GM19023 (cell line): ENCODE results near the gene RPP14.
"Not testable (repeated sequence)": the region's sequence is repeated elsewhere in the genome, so short reads cannot be mapped to it uniquely, and the experiment has no call there.

Experiments used
- ATAC-seq: cut with Tn5 transposase; IDR thresholded peaks from one replicate; pipeline ENCODE4 v1.9.1; 2021; ENCODE audit warnings: mild to moderate bottlenecking, moderate library complexity; ENCODE audit not compliant: unreplicated experiment

The RPP14 gene

DNA sequence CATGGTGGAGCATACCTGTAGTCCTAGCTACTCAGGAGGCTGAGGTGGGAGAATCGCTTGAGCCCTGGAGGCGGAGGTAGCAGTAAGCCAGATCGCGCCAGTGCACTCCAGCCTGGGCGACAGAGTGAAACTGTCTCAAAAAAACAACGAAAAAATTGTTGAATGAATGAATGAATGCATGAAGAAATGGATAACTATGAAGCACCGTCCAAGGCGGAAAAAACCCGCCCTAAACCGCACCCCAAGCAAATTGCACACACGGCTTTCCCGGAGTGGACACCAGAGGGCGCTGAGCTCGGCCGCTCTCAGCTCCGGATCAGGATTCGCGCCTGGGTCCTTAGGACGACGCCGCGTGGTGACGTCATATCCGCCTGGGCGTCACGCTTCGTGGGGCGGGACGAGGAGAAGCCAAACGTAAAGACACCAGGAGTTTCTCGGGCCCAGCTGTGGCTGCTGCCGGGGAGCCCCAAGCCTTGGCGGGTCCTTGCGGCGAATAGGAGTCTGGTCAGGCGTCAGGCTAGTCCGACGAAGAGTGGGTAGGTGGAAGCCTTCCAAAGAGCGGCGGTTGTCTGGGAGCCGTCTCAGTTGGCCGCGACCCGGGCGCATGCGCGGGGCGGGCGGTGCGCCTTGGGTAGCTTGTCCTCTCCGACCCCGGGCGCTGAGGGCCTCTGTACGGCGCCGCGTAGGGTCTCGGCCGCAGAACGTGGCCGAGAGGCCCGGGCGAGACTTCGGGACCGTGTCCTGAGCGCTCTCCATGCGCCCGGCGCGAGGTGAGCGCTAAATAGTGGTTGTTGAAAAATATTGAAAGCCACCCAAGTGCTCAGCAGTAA lies at the start of gene RPP14, which contains the start of gene HTD2:
TSS of gene RPP14 (plus strand) at position 364 of the 830 bp plus-strand sequence. CDS start 4,085 bp downstream, outside the sequence.
TSS of gene HTD2 (plus strand) at position 639 of the 830 bp plus-strand sequence. CDS start 11,094 bp downstream, outside the sequence.
- ATAC-seq = peak; percentile 89

DNA sequence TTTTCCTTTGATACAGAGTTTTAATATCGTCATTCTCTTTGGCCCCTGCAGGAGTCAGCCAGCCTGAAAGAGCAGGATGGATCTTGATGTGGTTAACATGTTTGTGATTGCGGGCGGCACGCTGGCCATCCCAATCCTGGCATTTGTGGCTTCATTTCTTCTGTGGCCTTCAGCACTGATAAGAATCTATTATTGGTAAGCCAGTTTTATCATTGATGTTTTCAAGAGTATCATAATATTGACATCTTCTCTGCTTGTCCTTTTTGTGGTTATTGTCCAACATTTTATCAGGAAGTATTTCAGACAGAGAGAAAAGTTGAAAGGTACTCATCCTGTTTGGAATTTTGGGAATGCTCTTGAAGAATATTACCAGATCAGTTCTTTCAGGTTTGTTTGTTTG lies 49.5 kb upstream of the RPP14 start:
- no peak for ATAC-seq

DNA sequence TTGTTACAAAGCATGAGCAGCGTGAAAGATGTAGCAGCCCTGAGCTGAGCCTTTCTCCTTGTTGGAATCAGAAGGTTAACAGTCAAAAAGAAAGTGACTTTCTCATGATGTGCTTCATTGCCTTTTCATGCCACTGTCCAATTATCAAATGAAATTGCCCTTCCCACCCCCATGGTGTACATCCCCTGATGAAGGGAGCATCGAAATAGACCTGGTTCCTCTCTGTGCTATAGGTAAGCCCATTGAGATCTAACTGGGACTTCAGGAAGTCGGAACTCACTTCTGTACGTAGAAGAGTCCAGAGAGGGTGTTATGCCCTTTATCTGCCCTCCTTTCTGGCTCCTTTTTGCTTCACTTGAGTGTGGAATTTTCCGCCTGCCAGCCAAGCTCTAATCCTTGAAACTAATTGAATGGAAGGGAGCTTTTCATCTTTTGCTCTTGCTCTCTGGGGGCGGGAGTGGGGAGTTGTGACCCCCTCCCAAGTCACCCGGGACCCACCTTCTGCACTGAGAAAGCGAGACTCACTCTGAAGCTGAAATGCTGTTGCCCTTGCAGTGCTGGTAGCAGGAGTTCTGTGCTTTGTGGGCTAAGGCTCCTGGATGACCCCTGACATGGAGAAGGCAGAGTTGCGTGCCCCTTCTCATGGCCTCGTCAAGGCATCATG lies 47.5 kb upstream of the RPP14 start:
- no peak for ATAC-seq

DNA sequence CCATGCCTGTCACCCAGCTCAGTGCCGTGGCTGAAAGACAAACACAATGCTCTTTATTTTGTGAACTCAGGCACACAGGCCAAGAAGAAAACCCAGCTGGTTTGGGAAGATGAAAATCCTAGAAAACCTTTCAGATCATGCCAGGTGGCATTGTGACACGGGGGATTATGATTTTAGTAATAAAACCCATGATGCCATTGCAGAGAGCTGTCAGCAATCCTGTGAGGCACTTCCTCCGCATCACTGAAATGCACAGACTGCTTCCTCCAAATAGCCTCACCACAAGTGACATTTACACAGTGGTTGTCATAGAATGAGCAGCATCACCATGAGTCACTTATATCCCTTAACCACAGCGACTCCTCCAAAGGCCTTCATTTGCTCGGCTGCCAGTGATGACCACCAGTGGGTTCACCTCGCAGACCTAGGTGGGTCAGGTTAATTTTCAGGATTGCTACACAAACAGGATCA lies 45.7 kb upstream of the RPP14 start:
- ATAC-seq = no peak

- no peak for ATAC-seq
Measured at GRCh38 chr3:58260733-58261132, 45.3 kb upstream of the RPP14 start.

DNA sequence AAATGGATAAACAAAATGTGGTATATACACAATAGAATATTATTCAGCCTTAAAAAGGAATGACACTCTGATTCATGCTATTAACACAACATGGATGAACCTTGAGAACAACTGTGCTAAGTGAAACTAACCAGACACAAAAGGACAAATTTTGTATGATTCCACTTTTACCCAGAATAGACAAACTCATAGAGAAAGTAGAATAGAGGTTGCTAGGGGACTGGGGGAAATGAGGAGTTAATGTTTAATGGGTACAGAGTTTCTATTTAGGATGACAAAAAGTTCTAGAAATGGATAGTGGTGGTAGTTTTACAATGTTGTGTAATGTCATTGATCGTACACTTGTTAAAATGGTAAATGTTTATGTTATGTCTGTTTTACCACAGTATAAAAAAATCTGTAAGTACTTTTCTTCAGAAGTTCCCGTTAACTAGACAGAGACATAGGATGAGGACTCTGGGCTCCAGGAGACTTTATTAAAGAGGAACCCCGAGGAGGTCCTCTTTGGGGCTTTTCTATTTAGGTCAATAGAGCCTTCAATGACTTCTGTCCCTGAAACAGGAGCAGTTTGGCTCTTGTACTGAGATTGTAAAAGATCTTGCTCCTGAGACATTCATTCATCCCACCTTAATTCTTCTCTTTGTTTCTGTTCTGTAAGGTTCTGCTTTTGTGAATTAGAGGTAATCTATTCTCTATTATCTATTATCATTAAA lies 43.9 kb upstream of the RPP14 start:
- peak; percentile 71 for ATAC-seq

DNA sequence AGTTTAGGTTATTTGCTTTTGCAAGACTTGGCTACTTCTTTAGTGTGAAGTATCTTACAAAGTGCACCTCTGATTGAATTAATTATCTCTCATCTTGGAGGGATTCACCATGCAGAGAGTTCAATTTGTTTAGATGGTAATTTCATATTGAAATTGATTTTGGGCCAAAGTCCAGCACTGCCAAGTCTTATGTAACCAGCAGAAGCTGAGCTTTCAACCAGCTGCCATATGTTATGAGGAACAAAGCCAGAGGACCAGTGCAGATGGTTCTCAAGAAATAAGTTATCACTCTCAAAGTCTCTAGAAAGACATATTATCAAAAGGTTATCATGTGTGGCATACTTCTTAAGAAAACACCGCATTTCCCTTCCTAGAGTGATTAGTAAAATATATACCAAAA lies 39.5 kb upstream of the RPP14 start:
- no peak for ATAC-seq

GRCh38 chr3:58267543-58267942 lies 38.5 kb upstream of the RPP14 start:
- not testable (repeated sequence) for ATAC-seq

GRCh38 chr3:58269356-58269755 lies 36.7 kb upstream of the RPP14 start:
- no peak for ATAC-seq

DNA sequence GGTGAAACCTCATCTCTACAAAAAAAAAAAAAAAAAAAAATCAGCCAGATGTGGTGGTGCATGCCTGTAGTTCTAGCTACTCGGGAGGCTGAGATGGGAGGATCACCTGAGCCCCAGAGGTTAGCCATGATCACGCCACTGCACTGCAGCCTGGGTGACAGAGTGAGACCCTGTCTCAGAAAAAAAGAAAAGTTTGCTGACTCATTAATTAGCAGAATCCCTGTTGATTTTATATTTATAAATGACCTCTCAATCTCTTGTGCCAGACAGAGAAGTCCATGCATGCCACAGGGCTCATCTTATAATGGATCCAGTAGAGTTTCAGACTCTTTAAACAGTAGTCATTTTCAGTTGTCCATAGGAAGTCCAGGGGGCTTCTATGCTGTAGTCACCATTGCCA lies 35.6 kb upstream of the RPP14 start:
- ATAC-seq = no peak

DNA sequence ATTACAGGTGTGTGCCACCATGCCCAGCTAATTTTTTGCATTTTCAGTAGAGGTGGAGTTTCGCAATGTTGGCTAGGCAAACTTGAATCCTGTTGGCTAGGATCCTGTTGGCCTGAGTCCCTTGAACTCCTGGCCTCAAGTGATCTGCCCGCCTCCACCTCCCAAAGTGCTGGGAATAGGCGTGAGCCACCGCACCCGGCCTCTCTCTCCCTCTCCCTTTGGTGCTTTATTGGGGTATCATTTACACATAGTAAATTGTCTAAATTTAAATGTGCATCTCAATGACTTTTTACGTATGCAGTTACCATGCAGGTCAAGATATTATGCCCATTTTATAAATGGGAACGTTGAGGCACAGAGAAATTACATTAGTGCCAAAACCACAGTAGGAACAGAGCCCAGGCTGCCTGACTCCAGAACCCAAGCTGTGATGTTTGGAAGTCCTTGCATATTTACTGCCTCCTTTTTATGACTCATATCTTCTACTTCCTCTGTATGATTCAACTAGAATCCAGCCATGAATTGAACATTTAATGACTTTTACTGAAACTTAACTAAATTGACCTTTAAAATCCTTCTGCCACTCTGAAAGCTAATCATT lies 34.0 kb upstream of the RPP14 start:
- no peak for ATAC-seq

- ATAC-seq = no peak
Measured at GRCh38 chr3:58272891-58273290, 33.2 kb upstream of the RPP14 start.

DNA sequence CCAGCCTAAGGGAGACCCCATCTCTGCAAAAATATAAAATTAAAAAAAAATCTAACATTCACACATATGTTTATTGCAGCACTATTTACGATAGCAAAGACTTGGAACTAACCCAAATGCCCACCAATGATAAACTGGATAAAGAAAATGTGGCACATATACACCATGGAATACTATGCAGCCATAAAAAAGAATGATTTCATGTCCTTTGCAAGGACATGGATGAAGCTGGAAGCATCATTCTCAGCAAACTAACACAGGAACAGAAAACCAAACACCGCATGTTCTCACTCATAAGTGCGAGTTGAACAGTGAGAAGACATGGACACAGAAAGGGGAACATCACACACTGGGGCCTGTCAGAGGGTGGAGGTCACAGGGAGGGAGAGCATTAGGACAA lies 32.7 kb upstream of the RPP14 start:
- not testable (repeated sequence) for ATAC-seq

- ATAC-seq = no peak
Measured at GRCh38 chr3:58274027-58274614, 31.9 kb upstream of the RPP14 start.

DNA sequence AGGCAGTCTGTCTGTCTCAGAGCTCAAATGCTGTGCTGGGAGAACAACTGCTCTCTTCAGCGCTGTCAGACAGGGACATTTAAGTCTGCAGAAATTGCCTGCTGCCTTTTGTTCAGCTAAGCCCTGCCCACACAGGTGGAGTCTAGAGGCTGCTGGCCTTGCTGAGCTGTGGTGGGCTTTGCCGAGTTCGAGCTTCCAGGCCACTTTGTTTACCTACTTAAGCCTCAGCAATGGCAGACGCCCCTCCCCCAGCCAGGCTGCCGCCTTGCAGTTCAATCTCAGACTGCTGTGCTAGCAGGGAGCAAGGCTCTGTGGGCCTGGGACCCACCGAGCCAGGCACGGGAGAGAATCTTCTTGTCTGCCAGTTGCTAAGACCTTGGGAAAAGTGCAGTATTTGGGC lies 25.0 kb upstream of the RPP14 start:
- no peak for ATAC-seq

DNA sequence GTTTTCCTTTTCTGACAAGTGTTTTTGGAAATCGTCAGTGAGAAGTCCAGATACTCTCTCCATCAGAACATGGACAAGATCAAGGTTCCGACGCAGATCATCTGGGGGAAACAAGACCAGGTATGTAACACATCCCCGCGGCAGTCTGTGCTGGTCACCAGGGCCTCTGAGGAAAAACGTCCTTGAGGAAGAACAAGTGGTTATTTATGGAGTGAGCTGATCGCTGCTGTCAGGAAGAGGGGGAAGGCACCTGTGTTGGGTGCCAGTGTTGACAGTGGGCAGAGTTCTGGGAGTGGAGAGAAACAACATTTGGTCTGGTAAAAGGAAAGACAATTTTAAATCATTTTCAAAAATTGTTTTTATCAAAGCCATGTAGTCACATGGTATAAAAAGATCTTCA lies 20.7 kb upstream of the RPP14 start:
- no peak for ATAC-seq

DNA sequence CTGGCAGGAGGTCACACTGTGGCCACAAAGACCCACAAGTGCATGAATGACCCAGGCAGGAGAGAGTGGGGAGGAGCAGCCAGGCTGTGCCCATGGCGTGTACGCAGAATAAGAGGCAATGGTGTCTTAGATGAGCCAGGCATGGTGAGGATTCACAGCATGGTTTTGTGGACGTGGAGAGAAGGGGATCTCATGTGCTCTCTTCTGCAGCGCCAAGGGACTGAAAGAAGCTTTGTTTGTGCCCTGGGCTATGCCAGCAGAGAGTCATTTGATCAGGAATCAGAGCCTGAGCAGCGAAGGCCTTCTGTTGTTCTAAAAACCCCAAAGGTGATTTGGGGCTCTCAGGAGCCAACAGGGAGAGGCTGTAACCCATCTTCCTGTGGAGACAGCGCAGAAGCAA lies 18.7 kb upstream of the RPP14 start:
- ATAC-seq = no peak

- ATAC-seq = no peak
Measured at GRCh38 chr3:58288011-58288728, 17.9 kb upstream of the RPP14 start.

DNA sequence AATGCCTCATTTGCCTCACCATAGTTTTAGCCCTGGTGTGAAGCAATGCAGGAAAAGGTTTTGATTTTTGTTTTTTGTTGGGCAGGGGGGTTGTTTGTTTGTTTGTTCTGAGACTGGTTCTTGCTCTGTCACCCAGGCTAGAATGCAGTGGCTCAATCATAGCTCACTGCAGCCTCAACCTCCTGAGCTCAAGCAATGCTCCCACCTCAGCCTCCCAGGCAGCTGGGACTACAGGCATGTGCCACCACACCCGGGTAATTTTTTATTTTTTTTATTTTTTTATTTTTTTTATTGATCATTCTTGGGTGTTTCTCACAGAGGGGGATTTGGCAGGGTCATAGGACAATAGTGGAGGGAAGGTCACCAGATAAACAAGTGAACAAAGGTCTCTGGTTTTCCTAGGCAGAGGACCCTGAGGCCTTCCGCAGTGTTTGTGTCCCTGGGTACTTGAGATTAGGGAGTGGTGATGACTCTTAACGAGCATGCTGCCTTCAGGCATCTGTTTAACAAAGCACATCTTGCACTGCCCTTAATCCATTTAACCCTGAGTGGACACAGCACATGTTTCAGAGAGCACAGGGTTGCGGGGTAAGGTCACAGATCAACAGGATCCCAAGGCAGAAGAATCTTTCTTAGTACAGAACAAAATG lies 17.0 kb upstream of the RPP14 start:
- ATAC-seq = not testable (repeated sequence)
